Mucosa of stomach (tissue), 1 donor: ENCODE measurements around the gene SPATA46.

Experiments
- H3K27me3 ChIP-seq: one replicate; pipeline ENCODE4 v1.7.0; 2013; ENCODE audit warnings: mild to moderate bottlenecking, low read length; ENCODE audit not compliant: control insufficient read depth, insufficient read depth
- H3K36me3 ChIP-seq: one replicate; pipeline ENCODE4 v1.7.0; 2013; ENCODE audit warnings: low read length; ENCODE audit not compliant: control insufficient read depth, insufficient read depth
- H3K4me1 ChIP-seq: one replicate; pipeline ENCODE4 v1.7.0; 2013; ENCODE audit warnings: mild to moderate bottlenecking, low read length; ENCODE audit not compliant: control insufficient read depth, insufficient read depth
- H3K4me3 ChIP-seq: one replicate; pipeline ENCODE4 v1.7.0; 2013; ENCODE audit warnings: low read length
- H3K9ac ChIP-seq: one replicate; pipeline ENCODE4 v1.7.0; 2013; ENCODE audit warnings: mild to moderate bottlenecking, low read length, moderate library complexity
- H3K9me3 ChIP-seq: one replicate; pipeline ENCODE4 v1.7.0; 2013; ENCODE audit warnings: mild to moderate bottlenecking, low read length, moderate library complexity; ENCODE audit not compliant: control insufficient read depth
- donor health status: Pancreatic carcinoma.

SPATA46 gene

DNA sequence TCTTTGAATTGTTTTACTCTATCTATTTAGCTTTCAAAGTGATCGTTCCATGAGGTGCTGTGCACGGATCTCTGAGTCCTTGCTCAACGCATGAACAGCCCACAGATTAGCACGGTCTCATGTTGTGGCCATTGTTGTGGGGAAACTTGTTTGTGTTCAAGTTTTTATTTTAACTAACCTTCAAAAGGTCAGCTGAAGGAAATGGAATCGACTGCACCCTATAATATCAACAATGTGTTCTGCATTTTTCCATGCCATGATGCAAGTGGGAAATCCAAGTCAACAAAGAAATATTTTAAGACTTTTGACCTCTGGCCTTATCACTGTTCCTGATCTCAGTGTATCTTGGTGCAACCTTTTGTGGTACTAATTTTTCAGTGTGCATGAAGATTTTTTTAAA is 29.1 kb upstream of the SPATA46 start:
- no peak overlapping the region for H3K9ac ChIP-seq
- peaks cover 3% of the 10 kb centered on the region for H3K4me1 ChIP-seq
- H3K27me3 ChIP-seq: no peaks in the 10 kb centered on the region
- no peak overlapping the region for H3K4me3 ChIP-seq
- no peaks in the 10 kb centered on the region for H3K36me3 ChIP-seq
- H3K9me3 ChIP-seq: no peaks in the 10 kb centered on the region

DNA sequence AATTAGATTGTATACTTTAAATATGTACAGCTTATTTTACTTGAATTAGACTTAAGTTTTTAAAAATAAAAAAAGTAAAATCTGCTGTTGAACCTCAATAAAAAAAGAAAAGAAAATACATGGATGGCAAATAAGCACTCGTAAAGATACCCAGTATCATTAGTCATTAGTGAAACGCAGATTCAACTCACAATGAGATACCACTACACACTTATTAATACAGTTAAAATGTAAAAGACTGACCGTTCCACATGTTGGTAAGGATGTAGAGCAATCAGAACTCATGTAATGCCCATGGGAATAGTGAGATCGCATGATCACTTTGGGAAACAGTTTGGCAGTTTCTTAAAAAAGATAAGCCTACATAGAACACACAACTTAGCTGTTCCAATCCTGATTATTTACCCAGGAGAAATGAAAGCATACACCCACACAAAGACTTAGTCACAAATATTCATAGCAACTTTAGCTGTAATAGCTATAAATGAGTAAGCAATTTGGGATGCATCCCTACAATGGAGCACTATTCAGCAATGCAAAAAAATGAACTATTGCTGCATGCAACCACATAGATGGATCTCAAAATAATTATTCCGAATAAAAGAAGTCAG is 28.0 kb upstream of the SPATA46 start:
- no peaks in the 10 kb centered on the region for H3K36me3 ChIP-seq
- H3K27me3 ChIP-seq: no peaks in the 10 kb centered on the region
- H3K4me1 ChIP-seq: peaks cover 3% of the 10 kb centered on the region
- no peak overlapping the region for H3K4me3 ChIP-seq
- H3K9ac ChIP-seq: no peak overlapping the region
- H3K9me3 ChIP-seq: no peaks in the 10 kb centered on the region

DNA sequence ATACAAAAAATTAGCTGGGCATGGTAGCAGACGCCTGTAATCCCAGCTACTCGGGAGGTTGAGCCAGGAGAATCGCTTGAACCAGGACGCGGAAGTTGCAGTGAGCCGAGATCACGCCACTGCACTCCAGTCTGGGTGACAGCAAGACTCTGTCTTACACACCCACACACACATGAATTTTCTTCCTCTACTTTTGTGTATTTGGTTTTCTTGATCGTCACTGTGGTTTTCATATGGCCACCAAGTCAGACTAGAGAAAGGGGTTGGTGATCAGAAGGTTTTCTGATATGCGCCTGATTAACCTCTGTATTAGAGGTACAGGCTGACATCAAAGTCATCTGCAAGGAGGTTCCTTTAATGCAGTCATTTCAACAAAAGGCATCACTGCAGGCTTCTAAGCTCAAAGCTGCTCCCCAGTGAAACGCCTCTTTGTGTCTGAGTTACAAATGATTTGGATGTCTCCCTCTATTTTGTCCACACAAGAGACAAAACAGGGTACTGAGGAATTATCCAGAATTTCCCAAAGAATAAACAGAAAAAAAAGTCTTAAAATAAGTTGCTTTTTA is 24.2 kb upstream of the SPATA46 start:
- H3K4me3 ChIP-seq: no peak overlapping the region
- H3K4me1 ChIP-seq: peaks cover 3% of the 10 kb centered on the region
- H3K9ac ChIP-seq: no peak overlapping the region
- no peaks in the 10 kb centered on the region for H3K36me3 ChIP-seq
- H3K9me3 ChIP-seq: no peaks in the 10 kb centered on the region
- H3K27me3 ChIP-seq: no peaks in the 10 kb centered on the region

DNA sequence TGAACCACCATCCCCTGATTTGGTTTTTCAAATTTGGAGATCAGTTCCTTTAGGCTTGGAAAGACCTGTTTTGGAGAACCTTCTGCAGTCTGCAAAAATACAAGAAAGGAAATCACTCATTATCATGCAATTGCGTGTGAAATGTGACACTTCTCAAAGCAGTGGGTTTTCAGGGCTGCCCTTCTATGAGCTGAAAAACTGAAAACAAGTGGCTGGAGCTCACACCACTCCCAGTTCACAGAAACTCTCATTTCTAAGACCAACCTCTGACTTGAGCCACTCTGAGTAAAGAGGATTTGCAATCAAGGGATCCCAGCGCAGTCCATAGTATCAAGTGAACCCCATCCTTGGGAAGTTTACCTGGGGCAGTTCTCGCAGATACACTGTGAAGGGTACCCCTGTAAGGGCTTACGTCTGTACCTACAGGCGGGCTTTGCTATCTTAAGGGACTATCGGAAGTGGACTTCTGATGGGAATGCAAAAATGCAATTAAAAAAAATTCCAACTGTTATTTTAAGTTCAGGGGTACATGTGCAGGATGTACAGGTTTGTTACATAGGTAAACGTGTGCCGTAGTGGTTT is 22.4 kb upstream of the SPATA46 start:
- no peaks in the 10 kb centered on the region for H3K27me3 ChIP-seq
- no peak overlapping the region for H3K4me3 ChIP-seq

DNA sequence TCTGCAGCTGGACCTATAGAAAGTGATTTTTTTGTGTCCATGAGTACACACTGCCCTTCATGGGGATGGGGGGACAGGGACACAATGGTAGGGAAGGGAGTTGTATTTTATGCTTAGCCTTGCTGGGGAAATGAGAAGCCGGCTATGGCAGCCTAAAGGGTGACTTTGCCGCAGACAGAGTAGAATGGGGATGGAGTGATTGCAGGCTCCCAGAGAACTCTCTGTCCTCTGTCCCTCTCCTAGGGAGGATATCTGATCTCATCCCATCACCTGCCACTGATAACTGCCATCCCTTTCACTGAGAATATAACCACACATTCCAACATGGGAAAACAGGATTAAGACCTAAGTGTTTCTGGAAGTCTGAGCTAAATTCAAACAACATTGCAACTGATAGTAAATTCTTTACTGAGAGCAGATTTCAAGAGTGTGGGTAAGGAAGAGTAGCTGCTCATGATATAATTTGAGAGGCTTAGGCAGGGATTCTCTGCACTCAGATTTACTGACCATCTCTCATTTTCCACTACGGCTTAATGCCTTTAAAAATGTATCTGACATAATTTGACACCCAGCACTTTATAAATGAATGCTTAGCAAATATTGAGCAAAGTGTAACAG is 21.4 kb upstream of the SPATA46 start:
- no peaks in the 10 kb centered on the region for H3K36me3 ChIP-seq
- no peak overlapping the region for H3K4me3 ChIP-seq
- no peak overlapping the region for H3K9ac ChIP-seq
- H3K27me3 ChIP-seq: no peaks in the 10 kb centered on the region
- no peaks in the 10 kb centered on the region for H3K9me3 ChIP-seq
- no peaks in the 10 kb centered on the region for H3K4me1 ChIP-seq

More for the DNA sequence above, 22.4 kb upstream of the SPATA46 start:
- H3K4me1 ChIP-seq: no peaks in the 10 kb centered on the region
- no peaks in the 10 kb centered on the region for H3K9me3 ChIP-seq
- H3K36me3 ChIP-seq: no peaks in the 10 kb centered on the region
- no peak overlapping the region for H3K9ac ChIP-seq

DNA sequence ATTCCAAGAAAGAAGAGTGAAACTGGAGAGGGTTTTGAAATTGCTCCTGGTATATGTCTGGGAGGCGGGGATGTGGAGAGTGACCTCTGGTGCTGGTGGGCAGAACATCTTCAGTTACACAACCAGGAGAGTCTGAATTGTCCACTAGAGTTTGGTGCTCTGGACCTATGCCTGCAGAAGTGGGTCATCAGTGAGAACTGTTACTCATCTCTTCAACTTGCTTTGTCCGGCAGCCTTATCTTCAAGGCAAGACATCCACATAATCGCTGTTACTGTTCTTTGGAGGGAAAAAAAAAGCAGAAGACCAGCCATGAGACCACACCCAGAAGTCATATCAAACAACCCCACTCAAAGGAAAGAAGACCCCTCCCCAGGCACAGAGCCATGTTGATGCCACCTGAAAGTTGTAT is 20.4 kb upstream of the SPATA46 start:
- Histone ChIP-seq H3K9ac (no peak overlapping the region), H3K36me3 (no peaks in the 10 kb centered on the region), H3K9me3 (no peaks in the 10 kb centered on the region), H3K27me3 (no peaks in the 10 kb centered on the region), H3K4me1 (no peaks in the 10 kb centered on the region), H3K4me3 (no peak overlapping the region)

DNA sequence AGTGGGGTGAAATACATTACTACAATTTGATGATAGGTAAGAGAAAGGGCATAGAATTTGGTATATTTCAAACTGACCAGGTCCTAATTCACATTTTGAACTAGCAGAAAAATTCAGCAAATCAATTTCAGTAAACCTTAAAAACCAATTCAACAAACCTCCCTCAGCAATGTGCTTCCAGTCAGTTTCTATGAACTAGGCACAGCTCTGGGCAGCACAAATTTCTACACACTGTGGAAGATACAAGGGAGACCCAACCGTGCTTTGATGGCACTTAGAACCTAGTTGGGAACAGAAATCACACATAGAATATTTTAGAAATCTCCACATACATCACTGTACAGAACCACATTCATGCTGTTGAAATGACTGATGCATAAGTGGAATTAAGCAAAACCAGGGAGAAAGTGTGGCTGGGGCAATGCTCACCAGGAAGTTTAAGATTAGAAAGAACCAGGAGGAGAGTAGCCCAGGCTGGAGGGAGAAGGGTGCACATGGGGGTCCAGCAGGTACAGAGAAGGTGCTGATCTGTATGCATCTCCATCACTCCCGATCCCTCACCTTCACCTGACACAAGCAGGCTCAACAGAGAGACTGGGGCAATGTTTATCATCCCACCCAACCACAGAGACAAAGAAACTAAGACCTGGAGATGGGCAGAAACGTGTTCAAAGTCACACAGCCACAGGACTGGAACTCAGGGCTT is 19.7 kb upstream of the SPATA46 start:
- Histone ChIP-seq H3K9me3 (no peaks in the 10 kb centered on the region), H3K4me3 (no peak overlapping the region), H3K36me3 (no peaks in the 10 kb centered on the region), H3K4me1 (peaks cover 5% of the 10 kb centered on the region), H3K9ac (no peak overlapping the region), H3K27me3 (no peaks in the 10 kb centered on the region)

DNA sequence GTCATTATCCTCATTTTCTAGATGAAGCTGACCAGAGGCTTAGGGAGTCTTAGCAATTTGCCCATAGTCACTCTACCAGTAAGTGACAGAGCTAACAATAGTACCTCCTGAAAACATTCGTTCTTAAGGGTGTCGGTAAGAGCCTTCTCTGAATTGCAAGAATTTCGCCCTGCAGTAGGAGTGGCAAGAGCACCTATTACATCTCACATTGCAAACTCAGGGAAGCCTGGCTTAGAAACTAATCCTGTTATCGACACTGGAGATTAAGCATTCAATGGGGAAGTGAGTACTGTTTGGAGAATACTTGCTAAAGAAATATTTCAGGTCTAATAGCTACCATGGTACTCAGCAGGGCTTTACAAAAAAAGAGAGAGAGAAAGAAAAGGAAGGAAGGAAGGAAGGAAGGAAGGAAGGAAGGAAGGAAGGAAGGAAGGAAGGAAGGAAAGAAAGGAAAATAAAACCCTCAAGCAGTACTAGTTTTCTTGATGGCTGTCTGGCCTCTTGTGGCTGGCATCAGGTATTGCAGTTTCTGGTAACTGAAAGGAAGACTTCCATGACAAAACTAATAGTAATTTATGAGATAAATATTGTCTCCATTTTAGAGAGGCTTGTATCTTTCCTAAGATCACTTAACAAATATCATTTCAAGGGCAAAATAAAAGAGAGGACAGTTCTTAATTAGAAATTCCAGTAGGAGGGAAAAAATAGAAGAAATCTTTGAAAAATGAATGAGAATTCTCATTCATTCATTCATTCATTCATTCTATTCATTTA is 15.3 kb upstream of the SPATA46 start:
- Histone ChIP-seq H3K9ac (no peak overlapping the region), H3K36me3 (no peaks in the 10 kb centered on the region), H3K4me3 (peak overlapping the region; percentile 6), H3K9me3 (no peaks in the 10 kb centered on the region), H3K4me1 (peaks cover 27% of the 10 kb centered on the region), H3K27me3 (no peaks in the 10 kb centered on the region)

DNA sequence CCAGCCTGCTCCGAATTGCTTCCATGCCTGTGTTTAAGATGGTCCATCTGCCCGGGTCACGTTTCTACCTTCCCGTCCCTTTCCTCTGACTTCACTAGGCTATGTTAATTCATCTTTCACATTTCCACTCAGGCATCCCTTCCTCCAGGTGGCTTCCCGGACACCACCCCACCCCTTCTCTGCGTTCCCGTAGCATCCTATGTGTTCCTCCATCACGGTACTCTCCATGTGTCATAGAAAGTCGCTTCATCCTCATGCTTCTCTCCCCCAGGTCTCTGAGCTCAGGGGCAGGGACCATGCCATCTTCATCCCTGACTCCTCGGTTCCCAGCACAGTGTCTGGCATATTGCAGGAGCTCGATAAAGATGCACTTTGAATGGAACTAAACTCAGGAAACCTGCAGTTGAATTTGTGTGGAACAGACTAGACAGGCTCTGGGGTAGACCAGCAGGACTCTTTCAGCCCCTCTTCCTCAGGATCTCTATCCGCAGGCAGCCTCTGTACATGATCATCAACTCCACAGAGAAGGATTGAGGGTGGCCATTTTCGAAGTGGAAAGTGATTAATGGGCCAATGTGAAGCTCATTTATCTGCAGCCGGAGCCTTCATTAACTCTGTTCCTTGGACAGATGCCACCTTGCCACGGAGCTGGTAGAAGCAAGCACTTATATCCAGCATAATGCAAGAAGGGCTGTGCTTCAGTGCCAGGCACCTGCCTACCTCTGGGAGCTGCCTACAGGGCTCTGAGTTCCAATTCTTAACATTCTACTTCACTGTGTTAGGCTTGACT is 13.9 kb upstream of the SPATA46 start:
- Histone ChIP-seq H3K4me3 (no peak overlapping the region), H3K9me3 (no peaks in the 10 kb centered on the region), H3K9ac (no peak overlapping the region), H3K36me3 (no peaks in the 10 kb centered on the region), H3K4me1 (peaks cover 27% of the 10 kb centered on the region), H3K27me3 (no peaks in the 10 kb centered on the region)

DNA sequence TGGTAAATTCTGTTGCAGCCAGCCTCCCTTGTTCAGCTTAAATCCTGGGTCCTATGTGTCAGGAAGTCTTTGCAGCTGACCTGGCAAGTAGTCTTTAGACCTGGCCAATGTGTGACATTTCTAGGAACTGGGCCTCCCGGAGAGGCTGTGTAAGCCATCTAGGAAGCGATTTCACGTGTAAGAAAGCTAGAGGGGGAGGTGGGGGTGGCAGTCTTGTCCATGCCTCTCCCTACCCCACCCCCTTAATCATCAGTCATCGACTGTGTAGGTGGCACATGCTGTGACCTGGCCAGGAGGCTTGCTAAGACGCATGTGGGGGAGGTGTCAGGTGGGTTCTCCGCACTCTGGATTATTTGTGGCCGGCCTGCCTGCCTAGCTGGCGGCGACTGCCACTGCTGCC is 13.3 kb upstream of the SPATA46 start:
- Histone ChIP-seq H3K4me1 (peaks cover 27% of the 10 kb centered on the region), H3K4me3 (no peak overlapping the region), H3K27me3 (no peaks in the 10 kb centered on the region), H3K9me3 (no peaks in the 10 kb centered on the region), H3K9ac (no peak overlapping the region), H3K36me3 (no peaks in the 10 kb centered on the region)
